PC-9 (cell line): ENCODE results near the gene MOB1A. TPM values are rescaled to one million over a fixed set of nuclear protein-coding genes. Genes with fewer than 3 reads are reported as not detected.

ENCODE experiments used
- BruUV-seq: library from RNA; stranded (reverse); fragments of 400-500 nt; replicated peaks from 2 replicates; lab custom pipeline; 2021; lab: Mats Ljungman, UMichigan
- CTCF ChIA-PET: fragments of 300-600 bp; sonication (Branson Sonifier 250); formaldehyde crosslinking; loops from one replicate; lab custom pipeline; 2022; ENCODE audit warnings: antibody characterized with exemption; lab: Charles Lee
- POLR2A ChIA-PET: fragments of 300-600 bp; sonication (Branson Sonifier 250); formaldehyde crosslinking; loops from one replicate; lab custom pipeline; 2022; ENCODE audit warnings: antibody characterized with exemption; ENCODE audit not compliant: unreplicated experiment; lab: Charles Lee
- DNase-seq, 2 experiments: peaks; one replicate each; pipeline versions ENCODE4 v3.0.0 to v3.0.0-alpha.2; 2015 to 2022; ENCODE audit warnings: mixed read lengths in 1 of 2
- H2AFZ ChIP-seq: fragments of 200-600 bp; sonication (generic); 2 replicates; pipeline ENCODE4 v1.8.1; 2017; ENCODE audit warnings: antibody characterized with exemption
- H3F3A ChIP-seq: fragments of 200-600 bp; sonication (generic); 2 replicates; pipeline ENCODE4 v1.8.1; 2017; ENCODE audit warnings: antibody characterized with exemption, mild to moderate bottlenecking, low read depth; ENCODE audit not compliant: insufficient read depth
- H3K27ac ChIP-seq: fragments of 200-600 bp; sonication (generic); 2 replicates; pipeline ENCODE4 v1.6.1; 2016; ENCODE audit warnings: mixed run types
- H3K27me3 ChIP-seq: fragments of 200-600 bp; sonication (generic); 2 replicates; pipeline ENCODE4 v1.6.1; 2016; ENCODE audit warnings: low read depth, mixed run types; ENCODE audit not compliant: insufficient read depth
- H3K36me3 ChIP-seq: fragments of 200-600 bp; sonication (generic); 2 replicates; pipeline ENCODE4 v1.6.1; 2016; ENCODE audit warnings: low read depth, mixed run types
- H3K4me1 ChIP-seq: fragments of 200-600 bp; sonication (generic); replicated peaks from 2 replicates; pipeline ENCODE4 v1.6.1; 2016; ENCODE audit warnings: mixed run types; ENCODE audit not compliant: insufficient read depth
- H3K4me2 ChIP-seq: fragments of 200-600 bp; sonication (generic); 2 replicates; pipeline ENCODE4 v1.6.1; 2017; ENCODE audit warnings: mixed run types
- H3K4me3 ChIP-seq: fragments of 200-600 bp; sonication (generic); 2 replicates; pipeline ENCODE4 v1.6.1; 2016; ENCODE audit warnings: mixed run types
- H3K79me2 ChIP-seq: fragments of 200-600 bp; sonication (generic); 2 replicates; pipeline ENCODE4 v1.6.1; 2017; ENCODE audit warnings: low read depth, mixed run types
- H3K9me2 ChIP-seq: fragments of 200-600 bp; sonication (generic); 2 replicates; pipeline ENCODE4 v1.8.1; 2017; ENCODE audit warnings: mild to moderate bottlenecking; ENCODE audit not compliant: insufficient read depth
- H3K9me3 ChIP-seq: fragments of 200-600 bp; sonication (generic); 2 replicates; pipeline ENCODE4 v1.8.1; 2016; ENCODE audit warnings: low read depth; ENCODE audit not compliant: insufficient read depth
- H4K20me1 ChIP-seq: fragments of 200-600 bp; sonication (generic); 2 replicates; pipeline ENCODE4 v1.8.1; 2017; ENCODE audit not compliant: insufficient read depth
- CTCF ChIP-seq: fragments of 200-600 bp; sonication (generic); conservative IDR thresholded peaks from 2 replicates; pipeline ENCODE4 v1.6.1; 2017; ENCODE audit warnings: mixed run types, antibody characterized with exemption, mild to moderate bottlenecking, moderate library complexity
- EZH2 ChIP-seq: fragments of 200-600 bp; sonication (generic); IDR thresholded peaks from 2 replicates; pipeline ENCODE4 v1.8.0; 2017; ENCODE audit warnings: antibody characterized with exemption, low read depth
- intact Hi-C: fragments of 100-400 bp; cut with micrococcal nuclease; formaldehyde crosslinking; loops from one replicate; pipeline ENCODE4 v1.10.0; 2022; ENCODE audit not compliant: unreplicated experiment
- total RNA-seq: library from RNA; stranded (reverse); gene quantifications from 2 replicates; pipeline ENCODE4 v1.2.3, GENCODE V29; 2021

Gene MOB1A
- total RNA-seq, 1 experiment from 2014 or later, result 143 TPM

GRCh38 chr2:74201196-74201595, 22.5 kb upstream of the MOB1A start:
- H3K27ac ChIP-seq, result no peak overlapping the region
- H2AFZ ChIP-seq, result no peak overlapping the region
- intact Hi-C loops, result no loop called here
- no peak for TF ChIP-seq CTCF
- no peak for TF ChIP-seq EZH2
- H3K4me1 ChIP-seq, result peaks cover 60% of the 10 kb centered on the region
- peak overlapping the region; percentile 94 for H3K4me3 ChIP-seq
- ChIA-PET POLR2A (interaction anchor here (0.7 kb wide), 1 partner anchor 429 kb away, joined by 17 read pairs; no protein-coding TSS in a partner anchor), CTCF (no interaction called here)
- H3K9me3 ChIP-seq, result no peaks in the 10 kb centered on the region
- H3K36me3 ChIP-seq, result peaks cover 60% of the 10 kb centered on the region
- no peaks in the 10 kb centered on the region for H3K9me2 ChIP-seq
- no peaks in the 10 kb centered on the region for H3K27me3 ChIP-seq
- peaks cover 72% of the 10 kb centered on the region for H3K79me2 ChIP-seq
- peak overlapping the region; percentile 88 for H3K4me2 ChIP-seq
- no peak for DNase-seq
- H4K20me1 ChIP-seq, result peaks cover 68% of the 10 kb centered on the region
- H3F3A ChIP-seq, result peaks cover 38% of the 10 kb centered on the region
- no TSS peak for BruUV-seq

- intact Hi-C loops, result no loop called here
- ChIA-PET POLR2A (interaction anchor here (0.5 kb wide), 1 partner anchor 48 kb away, joined by 3 read pairs; no protein-coding TSS in a partner anchor), CTCF (interaction anchor here (0.5 to 0.7 kb wide), 2 partner anchors 10 to 205 kb away, joined by 4 to 14 read pairs; no protein-coding TSS in a partner anchor)
- H3K4me1 ChIP-seq, result peaks cover 47% of the 10 kb centered on the region
- TF ChIP-seq EZH2, result no peak
- TF ChIP-seq CTCF, result no peak
- peaks cover 55% of the 10 kb centered on the region for H4K20me1 ChIP-seq
- H3K27ac ChIP-seq, result peak overlapping the region; percentile 97; the same call in 1 of the 2 replicates
- H3K9me3 ChIP-seq, result no peaks in the 10 kb centered on the region
- H3K4me3 ChIP-seq, result peak overlapping the region; percentile 94
- no peak overlapping the region for H2AFZ ChIP-seq
- peaks cover 47% of the 10 kb centered on the region for H3K36me3 ChIP-seq
- no peaks in the 10 kb centered on the region for H3K27me3 ChIP-seq
- peak overlapping the region; percentile 88 for H3K4me2 ChIP-seq
- H3F3A ChIP-seq, result peaks cover 27% of the 10 kb centered on the region
- BruUV-seq, result no TSS peak
- DNase-seq, result peak in 1 of 2 experiments; percentile 31
- peaks cover 59% of the 10 kb centered on the region for H3K79me2 ChIP-seq
- H3K9me2 ChIP-seq, result no peaks in the 10 kb centered on the region
These were observed 21.2 kb upstream of the MOB1A start for GRCh38 chr2:74199871-74200305.

GRCh38 chr2:74199275-74199701, 20.6 kb upstream of the MOB1A start:
- peaks cover 41% of the 10 kb centered on the region for H3K4me1 ChIP-seq
- POLR2A ChIA-PET, result interaction anchor here (0.6 kb wide), 1 partner anchor 354 kb away, joined by 3 read pairs; no protein-coding TSS in a partner anchor
- peaks cover 42% of the 10 kb centered on the region for H3K36me3 ChIP-seq
- H3K9me3 ChIP-seq, result no peaks in the 10 kb centered on the region
- peak overlapping the region; percentile 88 for H3K4me2 ChIP-seq
- no peak for DNase-seq
- intact Hi-C loops, result no loop called here
- peaks cover 49% of the 10 kb centered on the region for H4K20me1 ChIP-seq
- H2AFZ ChIP-seq, result peak overlapping the region; percentile 72; the same call in 1 of the 2 replicates
- peaks cover 21% of the 10 kb centered on the region; the same call in 1 of the 2 replicates for H3F3A ChIP-seq
- BruUV-seq, result no TSS peak
- H3K9me2 ChIP-seq, result no peaks in the 10 kb centered on the region
- H3K79me2 ChIP-seq, result peaks cover 53% of the 10 kb centered on the region
- TF ChIP-seq CTCF (no peak; the same call in 1 of the 2 replicates), EZH2 (no peak)
- H3K4me3 ChIP-seq, result peak overlapping the region; percentile 94
- peak overlapping the region; percentile 97 for H3K27ac ChIP-seq
- CTCF ChIA-PET, result interaction anchor here (0.5 to 0.7 kb wide), 2 partner anchors 11 to 205 kb away, joined by 4 to 14 read pairs; no protein-coding TSS in a partner anchor
- no peaks in the 10 kb centered on the region for H3K27me3 ChIP-seq
